ENCODE data around the gene ADAM10.

ADAM10 gene

DNA sequence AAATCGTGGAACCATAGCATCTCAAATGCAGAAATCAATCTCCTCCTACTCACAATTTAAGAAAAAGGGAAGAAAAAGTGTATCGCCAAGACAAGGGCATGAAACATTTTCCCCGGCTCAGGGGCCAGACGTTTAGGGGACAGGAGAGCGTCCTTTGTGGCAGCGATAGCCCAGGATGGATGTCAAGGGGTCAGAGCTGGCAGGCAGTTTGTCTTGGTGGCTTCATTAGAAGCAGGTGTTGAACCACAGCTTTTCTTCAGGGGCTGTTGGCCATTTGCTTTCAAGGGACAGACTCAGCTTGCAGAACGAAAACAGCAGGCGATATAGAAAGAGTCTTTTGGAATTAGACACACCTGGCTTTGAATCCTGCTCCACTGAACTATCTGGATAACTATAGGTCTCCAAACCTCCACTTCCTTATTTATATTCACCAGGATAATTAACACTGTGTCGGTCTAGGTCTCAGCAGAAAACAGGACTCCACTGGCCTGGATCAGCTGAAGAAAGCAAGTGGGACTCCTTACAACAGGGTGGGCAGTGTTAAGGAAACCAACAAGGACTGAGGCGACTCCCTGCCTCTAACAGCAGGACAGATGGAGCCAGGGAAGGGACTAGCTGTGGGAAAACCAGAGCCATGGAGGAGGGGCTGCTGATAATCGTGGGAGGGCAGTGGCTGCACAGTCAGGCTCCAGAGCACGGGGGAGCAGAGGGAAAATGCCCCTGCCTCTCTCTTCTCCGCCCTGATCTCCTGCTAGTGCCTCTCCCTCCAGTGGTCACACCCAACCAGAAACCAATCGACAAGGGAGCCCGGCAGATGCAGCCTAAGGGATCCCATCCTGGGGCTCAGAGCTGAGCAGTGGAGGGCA, 194.1 kb downstream of the ADAM10 start:
- no peak for DNase-seq

DNA sequence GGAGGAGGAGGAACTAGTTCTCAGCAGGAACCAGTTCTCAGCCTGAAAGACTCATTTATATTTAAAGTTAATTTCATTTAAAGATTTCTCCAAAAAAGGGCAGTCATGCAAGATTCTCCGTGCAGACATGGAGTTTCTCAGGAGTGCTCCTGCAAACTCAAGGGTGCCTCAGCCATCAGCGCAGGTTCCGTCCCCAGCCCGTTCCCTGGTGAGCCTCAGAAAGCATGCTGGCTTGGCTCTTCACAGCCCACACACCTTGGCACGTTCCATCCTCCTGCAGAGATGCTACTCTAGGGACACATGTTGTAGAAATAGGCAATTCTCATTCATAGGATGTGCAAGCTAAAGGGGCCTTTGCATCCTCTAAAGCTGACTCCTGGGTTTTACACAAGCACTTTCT, 194.7 kb downstream of the ADAM10 start:
- DNase-seq = no peak

DNA sequence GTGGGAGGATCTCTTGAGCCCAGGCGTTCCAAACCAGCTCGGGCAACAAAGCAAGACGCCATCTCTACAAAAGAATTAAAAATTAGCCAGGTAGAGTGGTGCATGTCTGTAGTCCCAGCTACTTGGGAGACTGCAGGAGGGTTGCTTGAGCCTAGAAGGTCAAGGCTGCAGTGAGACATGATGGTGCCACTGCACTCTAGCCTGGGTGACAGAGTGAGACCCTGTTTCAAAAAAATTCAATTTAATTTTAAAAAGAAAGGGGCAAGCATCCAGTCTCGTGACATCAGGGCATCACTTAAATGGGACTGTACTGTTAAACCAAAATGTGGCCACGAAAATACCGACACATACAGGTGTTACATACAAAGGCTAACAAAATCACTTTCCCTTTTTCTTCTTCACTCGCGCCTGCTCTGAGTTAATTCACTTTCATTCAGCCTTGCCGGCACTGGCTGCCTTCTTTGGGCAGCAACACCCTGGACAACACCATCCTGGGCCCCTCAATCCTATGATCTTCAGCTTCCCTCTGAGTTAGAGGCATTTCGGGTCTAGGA, 196.1 kb downstream of the ADAM10 start:
- no peak for DNase-seq

DNA sequence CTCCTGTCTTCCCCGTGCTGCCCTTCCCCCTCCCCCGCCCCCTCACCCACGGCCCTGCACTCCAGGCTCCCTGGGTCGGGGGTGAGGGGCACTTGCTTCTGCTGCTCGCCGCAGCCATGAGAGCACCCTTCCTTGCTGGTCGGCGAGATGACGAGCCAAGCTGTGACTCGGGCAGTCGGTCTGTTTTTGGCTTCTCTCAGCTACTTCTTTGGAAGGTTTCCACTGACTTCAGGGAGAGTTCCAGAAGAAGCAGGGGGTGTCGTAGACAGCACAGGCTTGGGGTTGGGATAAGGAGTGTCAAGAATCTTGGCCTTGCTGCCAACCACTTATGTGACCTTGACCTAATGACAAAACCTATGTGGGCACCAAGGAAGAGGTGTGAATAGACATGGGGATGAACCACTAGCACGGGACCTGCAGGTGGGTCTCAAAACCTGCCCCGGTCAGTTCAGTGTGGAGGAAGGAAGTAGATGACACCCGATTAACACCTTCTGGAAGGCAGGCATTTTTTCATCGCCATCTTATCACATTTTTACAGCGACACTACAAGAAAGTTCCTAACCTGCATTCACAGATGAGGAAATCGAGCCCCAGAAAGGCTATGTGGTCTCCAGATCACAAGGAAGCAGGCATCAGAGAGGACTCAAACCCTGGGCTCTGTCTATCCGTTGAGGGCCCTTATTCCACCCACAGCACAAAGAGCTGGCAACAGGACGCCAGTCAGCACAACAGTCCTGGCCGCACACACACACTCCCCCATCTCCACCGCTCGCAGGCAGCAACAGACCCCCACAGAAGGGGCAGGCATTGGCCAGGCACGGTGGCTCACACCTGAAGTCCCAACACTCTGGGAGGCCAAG, 196.8 kb downstream of the ADAM10 start:
- no peak for DNase-seq

DNA sequence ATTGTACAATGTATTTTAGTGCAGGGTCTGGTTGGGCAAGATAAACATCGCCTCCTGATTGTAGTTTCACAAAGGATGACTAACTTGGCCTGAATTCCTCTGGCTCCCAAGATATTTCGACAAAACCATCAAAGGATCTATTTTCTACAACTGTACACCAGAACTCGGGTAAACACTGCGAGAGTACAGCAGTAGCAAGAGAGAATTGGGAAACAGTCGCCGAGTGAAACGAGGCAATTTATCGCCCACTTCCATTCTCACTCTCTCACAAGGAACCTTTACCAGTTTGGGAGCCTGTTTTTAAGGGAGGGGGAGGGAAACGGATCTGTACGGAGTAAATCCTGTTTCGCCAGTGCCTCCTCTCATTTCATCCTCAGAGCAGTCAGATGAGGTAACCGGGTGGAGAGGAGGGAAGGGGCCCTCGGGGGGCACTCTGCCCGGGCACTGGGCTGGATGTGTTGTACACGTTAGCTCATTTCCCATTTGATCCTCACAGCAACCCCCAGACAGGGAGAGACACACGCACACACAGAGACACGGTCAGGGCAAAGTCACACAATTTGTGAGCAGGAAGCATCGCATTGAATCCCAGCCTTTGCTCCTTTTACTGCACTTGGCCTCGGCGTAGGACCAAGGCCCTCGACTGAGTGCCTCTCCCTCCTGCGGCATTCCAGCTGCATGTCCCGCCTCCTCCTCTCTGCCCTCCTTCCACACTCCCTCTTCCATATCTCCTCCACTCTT, 197.6 kb downstream of the ADAM10 start:
- peak in 11 of 56 donors; percentile 7 to 64 (median 23) for DNase-seq

DNA sequence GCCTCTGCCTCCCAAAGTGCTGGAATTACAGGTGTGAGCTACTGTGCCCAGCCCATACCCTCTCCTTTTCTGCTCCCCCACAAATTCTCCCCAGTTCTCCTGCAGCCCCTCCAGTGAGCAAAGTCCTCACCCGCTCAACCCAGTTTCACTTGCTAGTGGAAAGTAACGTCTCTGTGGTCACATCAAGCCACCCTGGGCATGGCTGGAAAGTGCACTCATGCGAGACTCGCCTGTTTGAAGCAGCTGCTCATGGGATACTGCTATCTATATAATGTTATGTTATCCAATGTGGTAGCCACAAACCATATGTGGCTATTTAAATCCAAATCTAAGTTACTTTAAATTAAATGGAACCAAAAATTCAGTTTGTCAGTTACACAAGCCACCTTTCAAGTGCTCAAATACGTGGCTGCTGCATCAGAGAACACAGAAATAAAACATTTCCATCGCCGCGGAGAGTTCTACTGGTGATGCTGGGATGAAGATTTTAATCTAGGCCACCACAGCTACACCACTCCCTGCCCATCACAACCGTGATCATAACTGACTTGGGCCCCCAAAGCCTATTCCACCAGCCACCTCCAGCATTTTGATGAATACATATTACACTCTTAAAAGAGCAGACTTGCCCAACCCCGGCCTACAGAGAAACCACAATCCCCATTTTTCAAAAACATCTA, 198.3 kb downstream of the ADAM10 start:
- no peak for DNase-seq

DNA sequence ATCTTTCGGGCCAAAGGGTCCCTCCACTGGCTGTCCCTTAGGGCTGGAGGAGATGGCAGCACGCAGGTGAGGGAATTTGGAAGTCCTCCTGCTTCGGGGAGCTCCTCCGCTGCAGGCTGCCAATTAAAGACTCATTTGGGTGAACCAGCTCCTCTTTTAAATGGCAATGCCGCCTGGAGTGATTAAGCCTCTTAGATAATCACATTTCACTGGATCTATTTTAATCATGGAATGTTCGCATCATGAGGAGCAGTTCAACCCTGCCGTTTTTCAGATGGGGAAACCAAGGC, 199.8 kb downstream of the ADAM10 start:
- peak in 1 of 56 donors; percentile 24 for DNase-seq

DNA sequence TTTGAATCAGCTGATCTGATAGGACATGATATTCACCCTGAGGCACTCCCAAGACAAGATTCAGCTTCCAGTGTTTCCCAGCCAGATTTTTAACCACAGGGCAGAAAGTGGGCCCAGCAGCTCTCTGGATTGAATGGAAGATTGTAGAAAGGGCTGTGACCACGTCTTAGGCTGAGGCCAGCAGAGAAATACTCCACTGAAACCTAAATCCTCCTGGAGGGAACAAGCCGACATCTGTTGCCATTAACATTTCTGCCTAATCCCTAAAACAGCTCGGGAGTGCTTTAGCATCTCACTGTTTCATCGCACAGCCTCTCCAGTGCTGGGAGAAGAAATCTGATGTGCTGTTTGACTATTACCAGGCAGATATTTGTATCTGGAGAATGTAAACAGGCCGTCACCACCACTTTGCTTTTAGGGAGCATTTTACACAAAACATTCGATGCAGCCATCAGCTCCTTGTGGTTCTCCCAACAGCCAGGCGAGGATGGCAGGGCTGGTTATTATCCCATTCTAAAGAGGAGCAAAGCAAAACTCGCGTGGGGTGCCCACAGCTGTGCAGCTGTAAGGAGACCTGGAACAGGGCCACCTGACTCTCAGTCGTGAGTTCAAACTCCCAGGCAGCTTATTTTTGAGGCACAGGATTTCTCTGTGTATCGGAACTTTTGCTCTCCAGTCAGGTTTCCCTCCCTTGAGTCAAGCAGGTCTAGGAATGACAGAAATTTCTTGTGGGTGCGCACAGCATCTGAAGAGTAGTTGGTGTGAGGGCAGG, 200.3 kb downstream of the ADAM10 start:
- no peak for DNase-seq

DNA sequence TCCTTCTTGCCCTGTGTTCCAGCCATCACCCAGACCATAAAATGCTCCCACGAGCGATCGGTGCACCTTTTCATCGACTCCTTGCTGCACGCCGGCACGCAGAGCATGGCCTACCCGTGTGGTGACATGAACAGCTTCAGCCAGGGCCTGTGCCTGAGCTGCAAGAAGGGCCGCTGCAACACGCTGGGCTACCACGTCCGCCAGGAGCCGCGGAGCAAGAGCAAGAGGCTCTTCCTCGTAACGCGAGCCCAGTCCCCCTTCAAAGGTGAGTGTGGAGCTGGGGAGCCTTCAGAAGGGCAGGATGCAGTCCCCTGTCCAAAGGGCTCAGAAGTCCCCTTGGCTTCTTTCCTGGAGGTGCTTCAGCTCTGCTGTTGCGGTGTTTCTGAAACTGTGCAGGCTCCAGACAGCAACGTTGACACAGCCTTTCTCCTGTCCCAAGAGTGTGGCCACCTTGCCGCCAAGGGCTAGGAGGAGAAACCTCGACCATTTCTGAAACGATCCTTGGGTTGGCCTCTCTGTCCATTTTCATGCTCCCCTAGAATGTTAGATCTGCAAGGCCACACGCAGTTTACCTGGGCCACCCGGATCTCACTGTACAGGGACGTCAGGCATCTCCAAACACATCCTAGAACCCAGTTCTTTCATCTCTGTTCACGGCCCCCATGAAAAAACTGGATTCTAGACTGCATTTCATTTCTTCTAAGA, 201.0 kb downstream of the ADAM10 start:
- no peak for DNase-seq

DNA sequence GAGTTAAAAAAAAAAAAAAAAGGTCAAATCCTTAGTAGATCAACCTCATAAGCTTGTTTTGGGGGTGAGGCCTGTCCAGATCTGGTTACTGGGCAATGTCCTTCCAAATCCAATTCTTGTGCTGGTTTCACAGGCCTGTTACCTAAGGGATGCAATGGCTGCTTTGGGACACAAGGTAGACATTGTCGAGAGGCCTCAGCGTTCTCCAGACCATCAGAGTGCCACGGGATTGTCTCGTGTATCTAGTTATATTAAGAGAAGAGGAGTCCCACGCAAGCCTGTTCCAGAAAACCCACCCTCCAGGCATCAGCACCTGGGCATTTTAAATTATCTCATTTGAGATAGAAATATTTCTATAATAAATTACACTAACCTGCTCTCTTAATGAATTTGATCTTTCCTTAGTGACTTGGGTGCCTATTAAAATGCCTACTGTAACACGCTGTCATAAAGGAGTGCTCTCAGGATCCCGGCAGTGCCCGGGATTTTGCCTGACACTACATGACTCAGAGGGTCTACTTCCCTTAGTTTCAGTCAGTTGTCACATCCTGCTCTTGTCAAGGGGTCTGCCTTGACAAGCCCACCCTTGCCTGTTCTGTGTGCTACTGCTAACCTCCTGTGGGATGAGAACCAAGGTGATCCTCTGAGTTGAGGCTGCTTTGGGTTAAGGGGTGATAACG, 201.7 kb downstream of the ADAM10 start:
- DNase-seq = no peak

DNA sequence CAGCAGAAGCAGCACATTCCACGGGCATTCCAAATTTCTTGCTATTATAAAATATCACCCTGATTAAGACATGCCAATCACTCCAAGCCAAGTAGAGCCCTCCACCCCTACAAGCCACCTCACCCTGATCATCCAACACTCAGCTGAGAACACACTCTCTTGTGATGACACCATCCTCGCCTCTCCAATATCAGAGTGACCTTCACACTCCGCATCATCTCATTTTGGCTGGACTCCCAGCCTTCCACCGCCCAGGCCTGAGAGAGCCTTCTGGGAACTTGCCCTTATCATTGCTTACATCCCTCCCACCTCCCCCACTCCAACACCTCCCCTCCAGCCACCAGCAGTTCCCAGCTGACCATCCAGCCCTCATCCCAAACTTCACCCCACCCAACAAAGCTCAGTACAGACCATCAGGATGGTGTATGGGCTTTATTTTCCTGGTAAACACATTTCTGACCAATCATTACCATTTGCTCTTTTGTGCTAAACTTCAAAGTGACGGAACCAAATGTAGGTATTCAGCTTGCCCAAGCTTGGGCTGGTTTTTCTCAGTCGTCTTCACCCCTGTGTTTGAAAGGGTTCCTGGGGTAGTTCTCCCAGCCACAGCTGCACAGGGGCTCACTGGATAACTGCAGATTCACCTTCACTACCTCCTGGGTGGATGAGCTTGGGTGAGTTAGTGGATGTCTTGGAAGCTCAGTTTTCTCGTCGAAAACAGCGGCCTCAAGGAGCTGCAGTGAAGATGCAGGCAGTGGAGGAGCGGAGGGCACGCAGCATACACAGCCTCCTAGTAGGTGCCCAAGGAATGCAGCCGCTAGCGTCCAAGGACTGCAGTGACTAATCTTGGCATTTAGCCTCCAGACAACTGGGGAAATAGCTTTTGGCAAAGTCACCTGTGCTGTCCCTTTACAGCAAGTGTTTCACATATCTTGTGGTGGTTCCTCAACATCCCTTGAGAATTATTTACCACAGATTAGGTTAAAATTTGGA, 202.6 kb downstream of the ADAM10 start:
- DNase-seq = no peak

DNA sequence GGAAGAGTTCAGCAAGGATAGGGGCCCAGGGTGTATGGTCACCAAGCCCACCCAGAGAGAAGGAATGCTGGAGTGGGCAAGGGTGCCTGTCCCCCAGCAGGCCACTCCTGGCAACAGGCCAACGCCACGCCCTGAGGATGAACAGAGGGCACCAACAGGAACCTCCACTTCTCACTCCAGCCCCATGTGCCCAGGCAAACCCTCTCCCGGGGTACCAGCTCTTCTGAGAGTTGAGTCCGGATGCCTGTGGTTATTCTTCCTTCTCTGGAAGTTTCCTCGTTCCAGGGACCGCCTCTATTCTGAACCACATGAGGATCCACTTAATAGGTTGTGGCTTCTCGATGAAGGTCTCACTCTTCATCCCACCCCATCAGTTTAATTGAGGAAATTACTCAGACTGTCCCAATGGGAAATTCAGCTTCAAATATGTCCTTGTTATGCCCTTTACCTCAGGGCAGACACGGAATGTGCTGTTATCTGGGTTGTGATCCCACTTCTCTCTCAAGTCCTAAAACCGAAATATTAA, 203.4 kb downstream of the ADAM10 start:
- no peak for DNase-seq

DNA sequence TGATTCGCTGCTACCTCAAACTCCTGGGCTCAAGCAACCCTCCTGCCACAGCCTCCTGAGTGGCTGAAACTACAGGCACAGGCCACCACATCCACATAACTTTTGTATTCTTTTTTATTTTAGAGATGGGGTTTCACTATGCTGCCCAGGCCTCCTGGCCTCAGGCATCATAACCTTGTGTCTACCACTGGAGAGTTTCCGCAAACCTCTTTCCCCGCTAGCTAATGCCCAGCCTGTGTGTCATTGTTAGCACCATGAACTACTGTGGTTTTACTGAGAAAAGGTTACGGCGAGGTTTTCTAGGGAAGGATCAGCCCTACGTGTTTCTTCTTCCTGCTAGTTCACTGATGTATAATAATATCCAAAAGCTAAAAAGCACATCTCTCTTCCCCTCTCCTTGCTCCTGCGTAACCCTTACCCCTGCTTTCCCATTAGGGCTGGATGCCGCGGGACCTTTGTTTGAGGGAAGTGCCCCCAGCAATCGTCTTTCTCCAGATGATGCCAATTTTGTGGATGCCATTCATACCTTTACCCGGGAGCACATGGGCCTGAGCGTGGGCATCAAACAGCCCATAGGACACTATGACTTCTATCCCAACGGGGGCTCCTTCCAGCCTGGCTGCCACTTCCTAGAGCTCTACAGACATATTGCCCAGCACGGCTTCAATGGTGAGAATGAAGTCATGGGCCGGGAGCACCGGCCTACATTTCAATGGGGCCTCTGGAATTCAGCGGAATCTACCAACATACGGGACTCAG, 204.0 kb downstream of the ADAM10 start:
- no peak for DNase-seq

DNA sequence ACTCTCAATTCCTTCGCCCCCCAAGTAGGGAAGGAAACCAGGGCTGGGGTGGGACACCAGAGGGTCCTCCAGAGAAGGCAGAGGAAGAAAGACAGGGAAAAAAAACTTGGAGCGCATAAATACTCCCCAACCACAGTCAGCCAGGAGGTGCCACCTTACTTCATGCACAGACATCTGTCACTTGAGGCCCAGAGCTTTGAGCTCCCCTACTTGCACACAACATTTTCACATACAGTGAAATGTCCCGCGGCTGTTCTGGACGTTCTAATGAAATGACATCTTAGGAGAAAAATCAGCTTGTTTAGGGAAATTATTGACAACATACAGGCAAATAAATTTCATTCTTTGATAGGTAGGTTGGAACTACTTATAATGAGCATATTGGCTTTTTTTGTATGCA, 204.8 kb downstream of the ADAM10 start:
- no peak for DNase-seq

DNA sequence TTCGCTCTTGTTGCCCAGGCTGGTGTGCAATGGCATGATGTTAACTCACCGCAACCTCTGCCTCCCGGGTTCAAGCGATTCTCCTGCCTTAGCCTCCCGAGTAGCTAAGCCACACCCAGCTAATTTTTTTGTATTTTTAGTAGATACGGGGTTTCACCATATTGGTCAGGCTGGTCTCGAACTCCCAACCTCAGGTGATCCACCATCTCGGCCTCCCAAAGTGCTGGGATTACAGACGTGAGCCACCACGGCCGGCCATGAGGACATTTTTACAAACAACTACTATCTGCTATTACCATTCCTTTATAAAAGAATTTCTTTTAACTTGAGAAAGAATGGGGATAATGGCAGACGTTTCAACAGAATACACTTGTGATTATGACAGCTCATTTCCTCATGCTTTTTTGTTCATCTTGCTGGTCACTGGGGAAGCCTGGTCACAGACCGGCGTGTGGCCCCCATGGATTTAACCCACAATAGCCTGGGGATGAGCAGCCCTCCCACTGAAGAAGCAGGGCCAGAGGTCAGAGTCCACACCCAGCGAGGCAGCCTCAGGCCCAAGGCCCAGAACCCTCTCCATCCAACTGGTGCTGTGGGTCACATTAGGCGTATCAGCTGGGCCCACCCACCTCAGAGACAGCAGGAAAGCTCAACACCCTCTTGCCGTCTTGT, 205.7 kb downstream of the ADAM10 start:
- no peak for DNase-seq

Data from amygdala (tissue), 56 donors.